ENCODE measurements around the gene CACNA1D.

DNA sequence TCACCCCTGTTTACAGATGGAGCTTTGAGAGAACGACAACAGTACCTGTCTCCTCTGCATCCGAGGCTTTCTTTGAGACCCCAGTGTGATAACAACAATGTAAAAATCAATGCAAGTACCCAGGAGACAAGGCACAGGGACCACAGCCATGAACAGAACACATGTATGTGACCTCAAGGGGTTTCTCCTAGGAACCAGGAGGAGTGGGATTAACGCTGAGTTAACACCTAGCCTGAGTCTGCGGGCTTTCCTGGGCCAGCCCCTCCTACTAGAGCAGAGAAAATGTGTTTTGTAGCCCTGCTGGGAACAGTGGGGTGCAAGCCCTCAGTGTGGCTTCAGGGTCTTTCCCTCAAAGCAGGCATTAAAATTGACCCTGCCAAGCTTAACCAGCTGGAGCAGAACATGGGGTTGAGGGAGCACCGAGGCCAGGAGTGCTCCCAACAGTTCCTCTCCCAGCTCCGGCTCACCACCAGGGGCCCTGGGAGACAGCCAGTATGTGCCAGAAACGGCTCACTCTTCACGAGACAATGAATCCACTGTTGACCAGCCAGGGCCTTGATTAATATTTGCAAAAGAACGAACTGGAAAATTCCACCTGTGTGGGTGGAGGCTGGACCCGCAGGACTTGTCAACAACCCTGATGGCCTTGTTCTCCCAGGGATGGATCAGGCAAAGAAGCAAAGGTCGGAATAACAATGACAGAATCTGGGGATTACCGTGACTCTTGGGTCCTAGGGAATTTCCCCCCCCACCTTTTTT, 348.2 kb downstream of the CACNA1D start:
- no peak for TF ChIP-seq POLR2A (IDR thresholded peaks at IDR 0.05; ENCODE audit: low read depth, low read length)
- no peak for TF ChIP-seq TAF1 (IDR thresholded peaks at IDR 0.05; ENCODE audit: borderline replicate concordance, low read depth, low read length)

Data from GM12892 (cell line).